CD4-positive, alpha-beta memory T cell (primary cell): ENCODE measurements around the gene ADCY7. TPM values are rescaled to one million over a fixed set of nuclear protein-coding genes. Genes with fewer than 3 reads are reported as not detected.
"Not testable (repeated sequence)": the region's sequence is repeated elsewhere in the genome, so short reads cannot be mapped to it uniquely, and the experiment has no call there.

Experiments
- CTCF ChIA-PET: fragments of 350-600 bp; sonication (Branson Sonifier 250); formaldehyde crosslinking; loops from one replicate; lab custom pipeline; 2021; ENCODE audit warnings: inconsistent platforms; ENCODE audit not compliant: partially characterized antibody; lab: Charles Lee
- POLR2A ChIA-PET: fragments of 350-600 bp; sonication (Branson Sonifier 250); formaldehyde crosslinking; loops from one replicate; lab custom pipeline; 2021; ENCODE audit not compliant: partially characterized antibody; lab: Charles Lee
- DNase-seq, 5 donors: peaks; one replicate each; pipeline versions ENCODE4 v3.0.0 to v3.0.0-alpha.2; 2020 to 2022; ENCODE audit warnings: mixed read lengths in 1 of 5
- H3K27ac ChIP-seq: one replicate; pipeline ENCODE4 v1.7.0; 2013; ENCODE audit warnings: low read depth, low read length
- H3K27me3 ChIP-seq: 2 replicates; pipeline ENCODE4 v1.7.0; 2013; ENCODE audit warnings: mild to moderate bottlenecking, low read length, moderate library complexity; ENCODE audit not compliant: insufficient read depth
- H3K36me3 ChIP-seq: 2 replicates; pipeline ENCODE4 v1.7.0; 2013; ENCODE audit warnings: mild to moderate bottlenecking, low read length, moderate library complexity; ENCODE audit not compliant: insufficient read depth
- H3K4me1 ChIP-seq: 2 replicates; pipeline ENCODE4 v1.7.0; 2013; ENCODE audit warnings: mild to moderate bottlenecking, low read length, moderate library complexity; ENCODE audit not compliant: insufficient read depth
- H3K4me3 ChIP-seq, 2 donors: one replicate each; pipeline ENCODE4 v1.7.0; 2013; ENCODE audit warnings: low read length in 2 of 2, mild to moderate bottlenecking in 1 of 2
- H3K9me3 ChIP-seq, 2 donors: one replicate each; pipeline ENCODE4 v1.7.0; 2013; ENCODE audit warnings: low read length in 2 of 2, control low read depth in 1 of 2; ENCODE audit not compliant: control insufficient read depth in 1 of 2
- H3K27ac Mint-ChIP-seq, 7 donors: one replicate each; pipeline ENCODE4 v1.8.0; 2020 to 2021; ENCODE audit warnings: mixed read lengths in 7 of 7, mild to moderate bottlenecking in 6 of 7, inconsistent platforms in 3 of 7, moderate library complexity in 3 of 7
- H3K27me3 Mint-ChIP-seq, 2 donors: one replicate each; pipeline ENCODE4 v1.8.0; 2020 to 2021; ENCODE audit warnings: mixed read lengths in 2 of 2
- H3K36me3 Mint-ChIP-seq, 2 donors: one replicate each; pipeline ENCODE4 v1.8.0; 2020 to 2021; ENCODE audit warnings: mixed read lengths in 2 of 2, inconsistent platforms in 1 of 2, mild to moderate bottlenecking in 1 of 2
- H3K4me1 Mint-ChIP-seq, 4 donors: one replicate each; pipeline ENCODE4 v1.8.0; 2020 to 2021; ENCODE audit warnings: mixed read lengths in 4 of 4, mild to moderate bottlenecking in 1 of 4
- H3K4me3 Mint-ChIP-seq, 8 donors: one replicate each; pipeline ENCODE4 v1.8.0; 2020 to 2021; ENCODE audit warnings: mixed read lengths in 8 of 8, mild to moderate bottlenecking in 7 of 8, moderate library complexity in 6 of 8, inconsistent platforms in 3 of 8
- H3K9me3 Mint-ChIP-seq, 8 donors: one replicate each; pipeline ENCODE4 v1.8.0; 2020 to 2021; ENCODE audit warnings: mixed read lengths in 8 of 8, mild to moderate bottlenecking in 5 of 8, inconsistent platforms in 3 of 8, moderate library complexity in 1 of 8
- intact Hi-C: fragments of 100-400 bp; cut with micrococcal nuclease; formaldehyde crosslinking; loops from one replicate; pipeline ENCODE4 v1.15.1; 2023
- polyA plus RNA-seq, 2 donors: library from polyadenylated mRNA; unstranded; fragments of 300-500 nt; fragmentation: Illumina TruSeq; gene quantifications; one replicate each; pipeline ENCODE4 v1.2.3, GENCODE V29; 2021
- total RNA-seq, 2 experiments: library from RNA; stranded (reverse); gene quantifications; one replicate each; pipeline ENCODE4 v1.2.3, GENCODE V29; 2021

ADCY7 gene
- total and polyA plus RNA-seq, 4 experiments from 2014 or later, result 34.8 to 235 (median 150) TPM

GRCh38 chr16:50229149-50229726 lies 37.1 kb upstream of the ADCY7 start:
- no peak overlapping the region for H3K27ac Mint-ChIP-seq

GRCh38 chr16:50234771-50235556 lies 31.4 kb upstream of the ADCY7 start:
- H3K27me3 Mint-ChIP-seq, result no peaks in the 10 kb centered on the region
- peak overlapping the region in 2 of 7 donors; percentile 1 to 2 for H3K27ac Mint-ChIP-seq
- peaks cover 0 to 3% (median 0%) of the 10 kb centered on the region in 8 donors for H3K9me3 Mint-ChIP-seq
- DNase-seq, result no peak
- H3K36me3 ChIP-seq, result no peaks in the 10 kb centered on the region
- no peaks in the 10 kb centered on the region for H3K27me3 ChIP-seq
- H3K4me3 ChIP-seq, result no peak overlapping the region
- no peaks in the 10 kb centered on the region for H3K4me1 Mint-ChIP-seq
- no peaks in the 10 kb centered on the region for H3K4me1 ChIP-seq
- no peaks in the 10 kb centered on the region for H3K9me3 ChIP-seq
- H3K4me3 Mint-ChIP-seq, result no peak overlapping the region
- ChIA-PET CTCF (interaction anchor here (1.1 kb wide), 1 partner anchor 25 kb away, joined by 3 read pairs; no protein-coding TSS in a partner anchor), POLR2A (interaction anchor here (1.2 kb wide), 1 partner anchor 10 kb away, joined by 4 read pairs; no protein-coding TSS in a partner anchor)
- intact Hi-C loops, result no loop called here
- peaks cover 0 to 6% of the 10 kb centered on the region in 2 donors for H3K36me3 Mint-ChIP-seq
- no peak overlapping the region for H3K27ac ChIP-seq

More at GRCh38 chr16:50229149-50229726, 37.1 kb upstream of the ADCY7 start:
- Mint-ChIP-seq H3K27me3 (no peaks in the 10 kb centered on the region), H3K9me3 (no peaks in the 10 kb centered on the region), H3K4me1 (peaks cover 0 to 1% (median 0%) of the 10 kb centered on the region in 4 donors), H3K36me3 (peaks cover 34 to 50% of the 10 kb centered on the region in 2 donors), H3K4me3 (no peak overlapping the region)
- DNase-seq, result no peak
- Histone ChIP-seq H3K27ac (no peak overlapping the region), H3K27me3 (no peaks in the 10 kb centered on the region), H3K4me1 (no peaks in the 10 kb centered on the region), H3K9me3 (no peaks in the 10 kb centered on the region), H3K4me3 (no peak overlapping the region), H3K36me3 (peaks cover 34% of the 10 kb centered on the region)
- POLR2A ChIA-PET, result no interaction called here
- CTCF ChIA-PET, result interaction anchor here (1.0 kb wide), 1 partner anchor 204 kb away, joined by 3 read pairs; the partner anchor contains the start of gene CNEP1R1
- intact Hi-C loops, result no loop called here

GRCh38 chr16:50235581-50235980 lies 30.8 kb upstream of the ADCY7 start:
- Mint-ChIP-seq H3K4me1 (peaks cover 0 to 1% (median 0%) of the 10 kb centered on the region in 4 donors), H3K27ac (no peak overlapping the region), H3K36me3 (peaks cover 0 to under 1% of the 10 kb centered on the region in 2 donors), H3K9me3 (peaks cover 0 to 3% (median 0%) of the 10 kb centered on the region in 8 donors), H3K4me3 (no peak overlapping the region), H3K27me3 (no peaks in the 10 kb centered on the region)
- POLR2A ChIA-PET, result interaction anchor here (1.2 kb wide), 1 partner anchor 10 kb away, joined by 4 read pairs; no protein-coding TSS in a partner anchor
- Histone ChIP-seq H3K27ac (no peak overlapping the region), H3K4me1 (no peaks in the 10 kb centered on the region), H3K4me3 (no peak overlapping the region), H3K36me3 (no peaks in the 10 kb centered on the region), H3K9me3 (no peaks in the 10 kb centered on the region), H3K27me3 (no peaks in the 10 kb centered on the region)
- DNase-seq, result no peak
- CTCF ChIA-PET, result interaction anchor here (1.1 kb wide), 1 partner anchor 25 kb away, joined by 3 read pairs; no protein-coding TSS in a partner anchor
- intact Hi-C loops, result no loop called here

GRCh38 chr16:50238314-50238713 lies 28.0 kb upstream of the ADCY7 start:
- Mint-ChIP-seq H3K4me1 (peaks cover 0 to 1% (median 0%) of the 10 kb centered on the region in 4 donors), H3K36me3 (no peaks in the 10 kb centered on the region), H3K9me3 (peaks cover 0 to 3% (median 0%) of the 10 kb centered on the region in 8 donors), H3K27me3 (no peaks in the 10 kb centered on the region), H3K4me3 (no peak overlapping the region), H3K27ac (no peak overlapping the region)
- intact Hi-C loops, result no loop called here
- no peak for DNase-seq
- no peaks in the 10 kb centered on the region for H3K36me3 ChIP-seq
- no peaks in the 10 kb centered on the region for H3K4me1 ChIP-seq
- no peaks in the 10 kb centered on the region for H3K9me3 ChIP-seq
- no peaks in the 10 kb centered on the region for H3K27me3 ChIP-seq
- ChIA-PET CTCF (interaction anchor here (1.0 kb wide), 1 partner anchor 11 kb away, joined by 3 read pairs; no protein-coding TSS in a partner anchor), POLR2A (no interaction called here)
- H3K4me3 ChIP-seq, result no peak overlapping the region
- H3K27ac ChIP-seq, result no peak overlapping the region

- no peak overlapping the region for H3K4me3 Mint-ChIP-seq
- no peaks in the 10 kb centered on the region for H3K27me3 Mint-ChIP-seq
- H3K36me3 ChIP-seq, result no peaks in the 10 kb centered on the region
- intact Hi-C loops, result no loop called here
- no peaks in the 10 kb centered on the region for H3K27me3 ChIP-seq
- peaks cover 0 to 1% (median 0%) of the 10 kb centered on the region in 4 donors for H3K4me1 Mint-ChIP-seq
- H3K4me3 ChIP-seq, result no peak overlapping the region
- H3K27ac Mint-ChIP-seq, result no peak overlapping the region
- ChIA-PET CTCF (no interaction called here), POLR2A (no interaction called here)
- H3K9me3 Mint-ChIP-seq, result peaks cover 0 to 3% (median 0%) of the 10 kb centered on the region in 8 donors
- no peak overlapping the region for H3K27ac ChIP-seq
- H3K4me1 ChIP-seq, result no peaks in the 10 kb centered on the region
- no peaks in the 10 kb centered on the region for H3K36me3 Mint-ChIP-seq
- no peaks in the 10 kb centered on the region for H3K9me3 ChIP-seq
- DNase-seq, result no peak
Measured at GRCh38 chr16:50238868-50239301, 27.5 kb upstream of the ADCY7 start.

GRCh38 chr16:50243024-50243423 lies 23.3 kb upstream of the ADCY7 start:
- intact Hi-C loops, H3K27me3 ChIP-seq, H3K27ac Mint-ChIP-seq, H3K4me3 Mint-ChIP-seq, H3K27ac ChIP-seq, H3K4me3 ChIP-seq, H3K36me3 Mint-ChIP-seq, DNase-seq, H3K27me3 Mint-ChIP-seq, H3K9me3 ChIP-seq, H3K9me3 Mint-ChIP-seq, H3K36me3 ChIP-seq, H3K4me1 Mint-ChIP-seq: not testable (repeated sequence)
- ChIA-PET CTCF (interaction anchor here (1.3 kb wide), 1 partner anchor 176 kb away, joined by 3 read pairs; no protein-coding TSS in a partner anchor), POLR2A (interaction anchor here (0.8 to 1.6 kb wide), 2 partner anchors 32 to 96 kb away, joined by 3 to 4 read pairs; no protein-coding TSS in a partner anchor)
- peaks cover 15% of the 10 kb centered on the region for H3K4me1 ChIP-seq

GRCh38 chr16:50244140-50244503 lies 22.2 kb upstream of the ADCY7 start:
- ChIA-PET POLR2A (no interaction called here), CTCF (interaction anchor here (1.3 to 3.2 kb wide), 3 partner anchors 111 to 175 kb away, joined by 3 to 9 read pairs (median 4); no protein-coding TSS in a partner anchor)
- Histone ChIP-seq H3K9me3 (no peaks in the 10 kb centered on the region), H3K36me3 (no peaks in the 10 kb centered on the region), H3K27me3 (no peaks in the 10 kb centered on the region), H3K27ac (no peak overlapping the region), H3K4me1 (peaks cover 15% of the 10 kb centered on the region), H3K4me3 (no peak overlapping the region)
- H3K4me3 Mint-ChIP-seq, result peak overlapping the region in 2 of 8 donors; percentile 17 to 45
- H3K27me3 Mint-ChIP-seq, result no peaks in the 10 kb centered on the region
- H3K4me1 Mint-ChIP-seq, result peaks cover 1 to 8% (median 6%) of the 10 kb centered on the region in 4 donors
- no peaks in the 10 kb centered on the region for H3K36me3 Mint-ChIP-seq
- intact Hi-C loops, result no loop called here
- DNase-seq, result no peak
- H3K27ac Mint-ChIP-seq, result no peak overlapping the region
- H3K9me3 Mint-ChIP-seq, result no peaks in the 10 kb centered on the region
